ENCODE measurements around the gene CD59.
"Not testable (repeated sequence)": the region's sequence is repeated elsewhere in the genome, so short reads cannot be mapped to it uniquely, and the experiment has no call there.

CD59 gene

GRCh38 chr11:33713151-33713855, 22.9 kb downstream of the CD59 start:
- no peak for DNase-seq

- no peak for DNase-seq
Measured at GRCh38 chr11:33712436-33712835, 23.8 kb downstream of the CD59 start.

DNA sequence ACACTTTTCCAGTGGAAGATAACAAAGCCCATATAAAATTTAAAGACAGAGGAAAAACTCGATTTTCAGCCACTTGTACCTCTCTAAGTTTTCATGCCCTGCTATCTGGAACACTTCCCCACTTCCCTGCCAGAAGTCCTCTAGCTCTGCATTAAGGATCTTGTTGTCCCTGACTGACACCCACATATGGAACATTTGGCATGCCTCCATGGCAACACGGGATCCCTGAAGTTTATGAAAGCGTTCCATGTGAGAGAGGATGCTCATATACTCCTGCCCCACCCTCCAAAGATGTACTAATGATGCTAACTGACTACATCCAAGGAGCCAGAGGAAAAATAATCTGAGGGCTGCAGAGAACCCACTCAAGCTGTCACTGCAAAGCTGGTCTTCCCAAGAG, 26.8 kb downstream of the CD59 start:
- no peak for DNase-seq

DNA sequence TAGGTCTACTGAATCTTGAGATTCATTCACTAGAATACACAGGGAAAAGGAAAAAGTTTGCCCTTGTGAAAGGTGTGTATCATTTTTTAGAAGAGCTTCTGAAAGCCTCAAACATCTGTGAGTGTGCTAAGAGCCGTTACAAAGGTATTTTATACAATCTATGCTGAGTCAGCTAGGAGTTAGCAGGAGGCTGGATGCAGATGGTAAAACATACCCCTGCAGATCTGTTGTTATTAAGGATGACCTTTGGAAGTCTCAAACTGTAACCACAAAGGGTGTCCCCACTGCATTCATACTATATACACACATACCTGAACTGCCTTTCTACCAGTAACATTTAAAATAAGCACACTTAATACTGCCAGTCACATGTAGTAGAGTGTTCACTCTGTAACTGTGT, 27.2 kb downstream of the CD59 start:
- no peak for DNase-seq

DNA sequence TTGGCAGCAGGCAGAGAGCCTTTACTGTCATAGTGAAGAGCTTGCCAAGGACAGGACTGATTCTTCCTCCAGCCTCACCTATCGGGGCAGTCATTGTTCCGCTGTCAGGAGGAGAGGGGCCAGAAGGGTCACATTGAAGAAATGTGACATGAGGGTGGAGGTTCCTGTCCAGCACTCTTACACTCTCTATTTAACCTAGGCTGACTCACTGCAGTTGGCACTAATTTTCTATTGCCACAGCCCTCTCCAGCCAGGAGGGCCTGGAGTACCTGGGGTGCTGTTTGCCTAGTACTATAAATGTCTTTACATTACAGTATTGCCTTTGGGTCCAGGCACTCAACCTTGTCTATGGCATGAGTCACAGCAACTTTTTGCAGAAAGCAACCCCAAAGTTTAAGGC, 28.4 kb downstream of the CD59 start:
- DNase-seq = not testable (repeated sequence)

DNA sequence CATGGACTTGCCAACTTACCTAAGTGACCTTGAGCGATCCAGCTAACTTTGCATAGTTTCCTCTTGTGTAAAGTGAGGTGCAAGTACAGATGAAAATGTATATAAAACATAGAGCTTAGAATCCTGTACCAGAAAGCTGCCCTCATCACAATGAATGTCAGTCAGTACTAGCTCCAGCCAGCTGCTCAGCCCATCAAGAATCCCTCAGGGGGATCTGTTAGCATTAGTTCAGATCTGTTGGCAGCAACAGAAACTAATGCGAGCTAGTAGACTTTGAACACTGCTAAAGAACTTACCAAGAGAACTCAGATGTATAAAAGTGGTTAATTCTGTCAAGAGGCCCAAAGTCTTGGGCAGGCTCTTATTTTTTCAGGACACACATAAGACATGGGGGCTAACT, 29.3 kb downstream of the CD59 start:
- DNase-seq = no peak

DNA sequence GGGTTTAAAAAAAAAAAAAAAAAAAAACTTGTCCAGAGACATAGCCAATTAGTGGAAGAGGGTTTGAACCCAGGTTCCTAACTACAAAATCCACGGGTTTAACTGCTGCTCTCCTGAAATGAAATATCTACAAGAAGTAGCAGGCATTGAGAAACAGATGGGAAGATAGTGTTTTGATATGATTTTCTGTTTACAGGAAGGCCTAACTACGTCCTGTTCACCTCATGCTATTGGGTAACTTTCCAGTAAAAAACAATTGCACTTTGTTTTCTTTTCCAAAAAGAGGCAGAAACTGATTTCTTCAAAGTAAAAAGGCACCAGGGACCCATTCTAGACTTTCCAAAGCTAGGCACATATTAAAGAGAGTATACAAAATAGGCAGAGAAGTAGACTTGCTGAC, 29.7 kb downstream of the CD59 start:
- no peak for DNase-seq

GRCh38 chr11:33704240-33705002, 31.8 kb downstream of the CD59 start:
- DNase-seq = no peak

GRCh38 chr11:33703788-33704187, 32.4 kb downstream of the CD59 start:
- no peak for DNase-seq

- peak; percentile 47 for DNase-seq
Measured at GRCh38 chr11:33703234-33703633, 33.0 kb downstream of the CD59 start.

- DNase-seq = peak; percentile 56
Measured at GRCh38 chr11:33701302-33702230, 34.7 kb downstream of the CD59 start.

DNA sequence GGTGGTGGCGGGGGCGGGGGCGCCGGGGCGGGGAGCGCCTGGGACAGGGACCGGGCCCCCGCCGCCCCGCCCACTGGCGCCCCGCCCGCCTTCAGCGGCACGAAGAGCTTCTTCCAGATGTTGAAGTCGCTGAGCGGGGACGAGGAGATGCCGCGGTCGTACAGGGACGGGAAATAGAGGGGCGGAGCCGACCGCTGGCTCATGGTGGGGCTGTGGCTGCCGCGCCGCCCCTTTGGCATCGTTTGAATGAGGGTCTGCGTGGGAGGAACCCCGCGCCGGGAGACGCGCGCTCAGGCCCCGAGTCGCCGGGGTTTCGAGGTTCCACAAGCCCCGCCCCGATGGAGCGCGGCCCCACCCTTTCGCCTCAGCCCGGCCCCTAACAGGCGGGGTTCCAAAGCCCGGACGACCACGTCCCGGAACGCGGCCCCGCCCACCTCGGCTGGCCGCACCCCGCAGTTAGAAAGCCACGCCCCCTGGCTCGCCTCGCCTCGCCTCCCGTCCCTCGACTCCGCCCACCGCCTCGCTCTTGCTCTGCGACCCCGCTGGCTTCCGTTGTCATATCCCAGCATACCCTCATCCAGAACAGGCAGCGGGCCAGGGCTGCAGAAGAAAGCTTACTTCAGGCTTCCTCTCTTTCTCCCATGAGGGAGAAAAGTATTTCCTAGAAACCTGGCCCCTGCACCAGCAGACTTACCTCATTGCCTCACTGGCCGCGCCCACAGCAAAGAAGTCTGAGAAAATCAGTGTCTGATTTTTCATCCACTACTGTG, 35.5 kb downstream of the CD59 start, which contains the start of gene C11orf91:
TSS of gene C11orf91 (minus strand) at position 325 of the 770 bp plus-strand sequence. CDS start at position 239, 86 bp downstream.
- DNase-seq = peak; percentile 92

GRCh38 chr11:33700063-33700501, 36.1 kb downstream of the CD59 start:
- no peak for DNase-seq

- DNase-seq = no peak
Measured at GRCh38 chr11:33699515-33700062, 36.6 kb downstream of the CD59 start.

GRCh38 chr11:33698921-33699320, 37.3 kb downstream of the CD59 start:
- DNase-seq = no peak

DNA sequence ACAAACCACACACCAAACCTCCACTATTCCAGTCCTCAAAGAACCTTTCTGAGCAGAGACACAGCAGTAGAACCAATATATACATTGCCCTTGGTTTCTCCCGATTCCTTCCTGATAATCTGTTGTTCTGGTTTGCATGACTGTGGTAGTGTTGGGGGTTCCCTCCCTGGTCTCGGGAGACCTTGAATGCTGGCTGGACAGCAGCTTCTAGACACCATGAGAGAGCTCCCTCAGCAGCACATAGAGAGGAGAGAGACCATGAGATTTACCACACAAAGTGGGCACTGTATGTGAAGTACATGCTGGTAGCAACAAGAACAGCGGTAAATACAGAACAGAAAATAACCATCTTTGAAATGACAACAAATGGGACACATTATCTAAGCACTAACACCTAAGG, 38.2 kb downstream of the CD59 start:
- no peak for DNase-seq

DNA sequence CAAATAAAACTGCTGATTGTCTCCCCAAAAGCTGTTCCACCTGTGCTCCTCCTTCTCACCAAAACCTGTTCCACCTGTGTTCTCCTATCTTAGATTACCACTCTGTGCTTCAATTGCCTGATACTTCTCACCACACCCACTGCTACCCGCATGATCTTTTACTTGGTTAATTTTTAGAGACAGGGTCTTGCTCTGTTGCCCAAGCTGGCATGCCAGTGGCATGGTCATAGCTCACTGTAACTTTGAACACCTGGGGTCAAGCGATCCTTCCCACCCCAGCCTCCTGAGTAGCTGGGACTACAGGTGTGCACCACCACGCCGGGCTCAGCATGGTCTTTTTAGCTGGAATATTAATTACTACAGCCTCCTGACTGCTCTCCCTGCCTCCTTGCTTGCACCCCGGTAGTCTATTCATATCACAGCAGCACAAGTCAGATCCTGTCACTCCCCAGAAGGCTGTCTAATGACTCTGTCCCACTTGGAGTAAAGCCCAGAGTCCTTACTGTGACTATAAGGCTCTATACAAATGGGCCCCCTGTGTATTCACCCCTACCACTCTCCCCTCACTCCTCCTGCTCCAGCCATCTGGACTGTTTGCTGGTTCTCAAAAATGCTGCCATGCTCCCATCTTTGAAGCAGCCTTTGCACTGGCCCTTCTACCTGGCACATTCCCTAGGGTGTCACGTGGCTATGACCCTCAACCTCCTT, 39.1 kb downstream of the CD59 start:
- no peak for DNase-seq

DNA sequence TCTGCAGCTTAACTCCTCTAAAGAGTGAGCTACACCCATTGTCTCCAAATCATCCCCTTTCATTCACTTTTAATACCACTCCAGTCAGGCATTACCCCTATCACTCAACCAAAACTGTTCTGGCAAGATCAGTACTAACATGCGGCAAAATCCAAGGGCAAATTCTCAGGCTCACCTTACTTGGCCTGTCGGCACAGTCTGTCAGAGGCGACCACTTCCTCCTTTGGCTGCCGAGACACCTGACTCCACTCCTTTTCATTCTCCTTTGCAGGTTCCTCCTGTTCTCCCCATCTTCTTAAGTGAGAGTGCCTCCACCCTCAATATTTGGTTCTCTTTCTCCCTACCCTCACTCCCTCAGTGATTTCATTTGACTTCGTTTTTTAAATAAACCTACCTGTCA, 39.8 kb downstream of the CD59 start:
- no peak for DNase-seq

DNA sequence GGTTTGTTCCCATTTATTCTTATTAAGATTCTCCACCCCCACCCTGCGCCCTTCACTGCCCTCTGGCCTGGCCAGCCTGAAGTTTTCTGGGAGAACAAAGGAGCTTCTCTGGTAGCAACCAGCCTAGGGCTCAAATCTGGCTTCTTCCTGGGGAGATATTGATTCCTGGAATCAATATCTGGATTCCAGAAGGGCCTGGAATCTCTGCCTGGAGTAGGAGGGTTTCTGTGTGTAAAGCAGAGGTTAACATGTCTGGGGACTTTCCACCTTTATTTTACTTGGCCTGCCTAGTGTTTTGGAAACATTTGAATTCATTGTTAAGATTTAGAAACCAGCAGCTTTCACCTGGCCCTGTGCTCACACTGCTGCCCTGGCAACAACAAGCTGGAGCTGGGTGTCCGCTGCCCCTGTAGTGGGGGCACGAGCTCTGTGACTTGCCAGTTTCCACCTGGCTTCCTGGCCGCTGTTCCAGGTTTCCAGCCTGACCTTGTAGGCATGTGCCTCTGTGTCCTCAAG, 41.1 kb downstream of the CD59 start:
- no peak for DNase-seq

GRCh38 chr11:33694346-33695050, 41.7 kb downstream of the CD59 start:
- DNase-seq = peak; percentile 52

DNA sequence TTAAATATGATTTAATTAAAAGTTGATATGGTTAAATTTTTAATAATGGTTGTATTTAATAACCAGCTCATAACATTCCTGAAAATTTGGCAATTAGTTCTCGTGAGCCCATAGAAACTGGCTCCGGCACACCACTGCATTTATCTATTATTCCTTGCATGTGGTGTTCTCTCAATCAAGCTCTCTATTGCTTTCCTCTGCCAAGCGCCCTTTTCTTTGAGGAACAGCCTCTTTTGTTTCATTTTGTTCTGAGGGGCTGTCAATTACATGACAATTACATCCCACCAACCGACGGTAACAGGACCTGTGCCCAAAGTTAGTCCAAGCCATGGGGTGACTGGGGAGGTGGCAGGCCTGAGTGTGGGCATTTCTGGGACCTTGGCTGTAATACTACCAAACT, 43.7 kb downstream of the CD59 start:
- no peak for DNase-seq
